Thymus (tissue), 11 donors: ENCODE data around the gene CIITA. TPM values are rescaled to one million over a fixed set of nuclear protein-coding genes. Genes with fewer than 3 reads are reported as not detected.
A peak's percentile ranks its signal among the peaks of the same experiment; 100 is the strongest.
"Not testable (repeated sequence)": the region's sequence is repeated elsewhere in the genome, so short reads cannot be mapped to it uniquely, and the experiment has no call there.

Experiments used
- DNase-seq, 9 donors: peaks; one replicate each; pipeline ENCODE4 v3.0.0-alpha.2; 2013; ENCODE audit warnings: low spot score in 9 of 9, low read depth in 6 of 9, missing footprints in 1 of 9
- H3K27ac ChIP-seq, 2 donors: one replicate each; pipeline ENCODE4 v1.5.1; 2013; ENCODE audit warnings: control low read depth in 1 of 2, low read depth in 1 of 2, low read length in 1 of 2, mild to moderate bottlenecking in 1 of 2, moderate library complexity in 1 of 2
- H3K27me3 ChIP-seq, 2 donors: one replicate each; pipeline ENCODE4 v1.5.1; 2013; ENCODE audit warnings: low read length in 1 of 2; ENCODE audit not compliant: control insufficient read depth in 2 of 2, insufficient read depth in 1 of 2
- H3K36me3 ChIP-seq, 2 donors: one replicate each; pipeline ENCODE4 v1.5.1; 2013; ENCODE audit warnings: low read length in 1 of 2, mild to moderate bottlenecking in 1 of 2, moderate library complexity in 1 of 2; ENCODE audit not compliant: control insufficient read depth in 2 of 2, insufficient read depth in 2 of 2
- H3K4me1 ChIP-seq, 2 donors: one replicate each; pipeline ENCODE4 v1.5.1; 2013; ENCODE audit warnings: low read length in 2 of 2; ENCODE audit not compliant: control insufficient read depth in 2 of 2, insufficient read depth in 2 of 2
- H3K4me3 ChIP-seq, 2 donors: one replicate each; pipeline ENCODE4 v1.5.1; 2013; ENCODE audit warnings: low read length in 2 of 2, control low read depth in 1 of 2, mild to moderate bottlenecking in 1 of 2
- H3K9me3 ChIP-seq, 2 donors: one replicate each; pipeline ENCODE4 v1.5.1; 2013; ENCODE audit warnings: low read length in 1 of 2, mild to moderate bottlenecking in 1 of 2; ENCODE audit not compliant: control insufficient read depth in 2 of 2, insufficient read depth in 1 of 2
- WGBS: extraction: QIAGEN DNeasy Blood & Tissue Kit; methylation state at CpG from one replicate; pipeline ENCODE4 v1.1.7; 2013; 5-methylcytosine and 5-hydroxymethylcytosine counted together
- polyA plus RNA-seq: library from polyadenylated mRNA; stranded (reverse); fragments of 200-250 nt; gene quantifications from one replicate; pipeline ENCODE4 v1.2.3, GENCODE V29; 2013
- total RNA-seq: library from RNA; stranded (reverse); fragments of 120-200 nt; gene quantifications from one replicate; pipeline ENCODE4 v1.2.4, GENCODE V29; 2013
- donor health status: healthy.

The CIITA gene
- total and polyA plus RNA-seq, 2 donors: 16.7 to 32.8 TPM

DNA sequence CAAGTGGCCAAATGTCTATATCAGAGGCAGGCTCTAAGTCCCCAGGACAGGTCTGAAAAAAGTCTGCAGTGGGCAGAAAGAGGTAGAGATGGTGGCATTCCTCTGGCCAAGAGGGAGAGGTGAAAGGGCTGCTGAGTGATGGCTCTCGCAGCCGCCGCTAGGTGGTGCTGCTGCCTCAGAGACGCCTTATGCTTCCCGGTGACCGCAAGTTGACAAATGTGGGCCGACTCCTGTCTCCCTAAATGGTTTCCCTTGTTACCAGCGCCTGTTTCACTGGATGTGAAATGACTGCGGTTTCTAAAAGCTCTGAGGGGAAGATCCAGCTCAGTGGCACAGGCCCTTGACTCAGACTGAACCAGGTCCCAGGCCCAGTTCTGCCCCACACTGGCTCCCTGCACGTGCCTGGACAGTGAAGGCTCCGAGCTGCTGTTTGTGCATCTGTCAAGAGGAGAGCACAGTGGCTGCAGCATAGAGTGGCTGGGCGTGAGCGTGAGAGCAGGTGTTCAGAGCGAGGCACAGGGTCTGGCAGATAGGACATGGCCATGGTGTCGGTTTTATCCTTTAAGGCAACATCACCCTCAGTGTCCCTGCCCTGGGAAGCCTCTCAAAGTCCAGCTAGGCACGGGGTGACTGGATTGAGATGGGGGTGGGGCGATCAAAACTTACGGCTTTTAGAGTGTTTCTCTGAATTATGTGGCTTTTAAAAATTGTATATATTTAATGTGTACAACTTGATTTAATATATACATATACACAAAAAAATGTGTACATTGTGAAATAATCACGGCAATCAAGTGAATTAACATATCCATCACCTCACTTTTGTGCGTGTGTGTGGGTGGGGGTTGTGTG is 87.3 kb downstream of the CIITA start:
- peak in 7 of 9 donors; percentile 61 to 88 (median 78) for DNase-seq
- no peaks in the 10 kb centered on the region for H3K9me3 ChIP-seq
- no peaks in the 10 kb centered on the region for H3K27me3 ChIP-seq
- WGBS: 52% methylated on average over 20 of the region's 20 CpGs
- H3K27ac ChIP-seq: peak overlapping the region in 1 of 2 donors; percentile 53
- peaks cover 36 to 58% of the 10 kb centered on the region in 2 donors for H3K36me3 ChIP-seq
- peaks cover 3 to 23% of the 10 kb centered on the region in 2 donors for H3K4me1 ChIP-seq
- H3K4me3 ChIP-seq: no peak overlapping the region

DNA sequence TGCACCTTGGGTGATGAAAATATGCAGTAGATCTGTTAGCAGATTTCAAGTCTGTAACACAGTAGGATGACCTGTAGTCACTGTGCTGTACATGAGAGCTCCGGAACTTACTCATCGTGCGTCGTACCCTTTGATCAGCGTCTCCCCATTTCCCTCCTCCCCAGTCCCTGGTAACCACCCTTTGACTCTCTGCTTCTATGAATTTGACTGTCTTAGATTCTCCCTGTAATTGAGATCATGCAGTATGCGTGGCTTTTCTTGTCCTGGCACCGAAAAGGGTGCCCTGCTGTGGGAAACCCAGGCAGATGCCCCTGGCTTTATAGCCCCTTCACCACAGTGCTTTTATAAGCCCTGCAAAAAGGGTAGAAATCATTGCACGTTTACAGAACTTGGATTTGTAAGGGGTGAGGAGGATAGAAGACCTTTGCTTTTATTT is 87.9 kb downstream of the CIITA start:
- Histone ChIP-seq H3K36me3 (peaks cover 38 to 62% of the 10 kb centered on the region in 2 donors), H3K27me3 (no peaks in the 10 kb centered on the region), H3K4me1 (peaks cover 3 to 23% of the 10 kb centered on the region in 2 donors), H3K27ac (no peak overlapping the region), H3K4me3 (no peak overlapping the region), H3K9me3 (no peaks in the 10 kb centered on the region)
- no peak for DNase-seq
- WGBS: 95% methylated on average over 8 of the region's 8 CpGs

DNA sequence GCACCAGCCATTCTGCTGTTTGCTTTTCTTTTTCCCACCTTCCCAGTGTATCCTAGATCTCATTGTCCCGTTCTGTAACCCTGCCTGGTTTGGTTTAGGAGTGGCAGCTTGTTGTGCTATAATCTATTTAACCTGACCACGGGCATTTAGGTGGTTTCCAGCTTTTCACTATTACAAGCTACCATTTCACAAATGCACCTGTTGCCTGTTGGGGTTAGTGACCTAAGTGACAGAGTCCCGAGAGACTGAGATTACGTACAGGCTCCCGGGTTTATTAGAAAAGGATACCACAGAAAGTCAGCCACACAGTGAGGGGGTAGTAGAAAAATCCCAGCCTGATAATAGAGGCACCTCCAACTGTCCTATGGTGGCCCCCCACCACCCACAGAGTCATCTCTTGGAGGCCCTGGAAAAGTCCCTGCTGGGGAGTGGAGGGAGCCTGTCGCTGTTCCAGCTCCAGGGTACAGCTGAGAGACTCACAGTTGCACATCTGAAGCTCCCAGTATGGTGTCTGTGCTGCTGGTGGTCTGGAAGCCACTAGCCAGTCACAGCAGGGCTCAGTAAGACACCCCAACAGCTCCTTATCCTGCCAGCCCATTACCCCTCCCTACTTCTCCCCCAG is 88.5 kb downstream of the CIITA start:
- Histone ChIP-seq H3K4me3 (no peak overlapping the region), H3K27me3 (no peaks in the 10 kb centered on the region), H3K36me3 (peaks cover 39 to 68% of the 10 kb centered on the region in 2 donors), H3K4me1 (peaks cover 3 to 23% of the 10 kb centered on the region in 2 donors), H3K27ac (peak overlapping the region in 1 of 2 donors; percentile 2), H3K9me3 (no peaks in the 10 kb centered on the region)
- 93% methylated on average over 6 of the region's 6 CpGs for WGBS
- no peak for DNase-seq

DNA sequence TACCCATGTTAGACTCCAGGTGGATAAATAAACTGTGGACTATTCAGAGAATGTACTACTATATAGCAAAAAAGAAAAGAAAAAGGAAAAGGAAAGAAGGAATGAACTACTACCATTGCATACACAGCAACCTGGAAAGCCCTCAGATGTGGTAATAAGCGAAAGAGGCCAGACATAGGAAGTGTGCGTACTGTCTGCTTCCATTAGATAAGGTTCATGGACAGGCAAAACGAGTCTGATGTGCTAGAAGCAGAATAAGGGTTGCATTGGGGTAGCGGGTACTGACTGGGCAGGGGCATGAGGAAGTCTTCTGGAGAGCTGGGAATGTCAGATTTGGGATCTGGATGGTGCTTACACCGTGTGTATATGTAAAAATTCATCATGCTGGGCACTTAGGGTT is 89.1 kb downstream of the CIITA start:
- H3K4me1 ChIP-seq: peaks cover 3 to 24% of the 10 kb centered on the region in 2 donors
- no peaks in the 10 kb centered on the region for H3K9me3 ChIP-seq
- 81% methylated on average over 5 of the region's 5 CpGs for WGBS
- no peak overlapping the region for H3K4me3 ChIP-seq
- no peak for DNase-seq
- peaks cover 39 to 74% of the 10 kb centered on the region in 2 donors for H3K36me3 ChIP-seq
- H3K27me3 ChIP-seq: no peaks in the 10 kb centered on the region
- no peak overlapping the region for H3K27ac ChIP-seq

DNA sequence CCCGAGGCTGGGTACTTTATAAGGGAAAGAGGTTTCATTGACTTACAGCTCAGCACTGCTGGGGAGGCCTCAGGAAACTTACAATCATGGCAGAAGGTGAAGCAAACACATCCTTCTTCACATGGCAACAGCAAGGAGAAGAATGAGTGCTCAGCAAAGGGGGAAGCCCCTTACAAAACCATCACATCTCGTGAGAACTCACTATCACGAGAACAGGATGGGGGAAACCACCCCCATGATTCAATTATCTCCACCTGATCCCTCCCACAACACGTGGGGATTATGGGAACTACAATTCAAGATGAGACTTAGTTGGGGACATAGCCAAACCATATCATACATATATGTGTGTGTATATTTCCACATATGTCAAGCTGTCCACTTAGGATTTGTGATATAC is 89.6 kb downstream of the CIITA start:
- not testable (repeated sequence) for H3K27me3 ChIP-seq, H3K4me3 ChIP-seq, DNase-seq, H3K27ac ChIP-seq, H3K9me3 ChIP-seq
- WGBS: 82% methylated on average over 4 of the region's 4 CpGs
- H3K4me1 ChIP-seq: peaks cover 4 to 29% of the 10 kb centered on the region in 2 donors
- H3K36me3 ChIP-seq: peaks cover 37 to 75% of the 10 kb centered on the region in 2 donors

DNA sequence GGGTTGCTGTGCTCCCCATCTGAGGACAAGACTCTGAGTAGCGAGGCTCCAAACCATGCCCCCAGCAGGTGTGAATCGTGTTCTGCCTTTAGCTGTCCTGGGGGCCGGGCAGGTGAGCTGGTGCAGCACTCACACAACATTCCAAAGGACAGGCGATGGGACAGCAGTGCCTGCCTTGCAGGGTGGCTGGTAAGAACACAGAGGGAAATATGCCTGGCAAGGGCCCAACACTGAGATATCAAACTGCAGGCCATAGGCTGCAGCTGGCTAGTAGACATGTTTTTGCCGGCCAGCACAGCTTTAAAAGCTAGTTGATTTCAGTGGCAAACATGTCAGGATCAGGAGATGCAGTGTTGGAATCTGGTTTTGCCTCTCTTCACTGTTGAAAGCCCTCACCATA is 91.0 kb downstream of the CIITA start:
- WGBS: 93% methylated on average over 5 of the region's 5 CpGs
- Histone ChIP-seq H3K4me1 (peaks cover 16 to 41% of the 10 kb centered on the region in 2 donors), H3K9me3 (no peaks in the 10 kb centered on the region), H3K4me3 (no peak overlapping the region), H3K36me3 (peaks cover 29 to 69% of the 10 kb centered on the region in 2 donors), H3K27ac (no peak overlapping the region), H3K27me3 (no peaks in the 10 kb centered on the region)
- DNase-seq: no peak

DNA sequence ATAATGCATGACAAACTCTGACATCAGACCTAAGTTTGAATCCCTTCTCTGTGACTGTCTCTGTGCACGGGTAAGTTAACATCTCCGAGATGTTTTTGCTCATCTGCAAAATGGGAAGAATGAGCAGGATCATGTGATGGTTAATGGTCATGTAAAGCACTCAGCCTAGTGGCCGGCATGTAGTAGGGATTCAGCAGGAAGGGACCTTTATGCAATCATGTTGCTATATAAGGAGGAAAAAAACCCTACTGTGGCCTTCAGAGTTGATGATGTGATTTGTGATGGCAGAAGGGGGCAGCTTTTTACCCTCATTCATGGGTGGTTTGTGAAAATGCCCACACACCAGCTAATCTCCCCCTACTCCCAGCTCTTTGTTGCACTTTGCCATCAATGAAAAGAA is 91.5 kb downstream of the CIITA start:
- Histone ChIP-seq H3K36me3 (peaks cover 28 to 69% of the 10 kb centered on the region in 2 donors), H3K4me3 (no peak overlapping the region), H3K27me3 (no peaks in the 10 kb centered on the region), H3K27ac (no peak overlapping the region), H3K4me1 (peaks cover 21 to 47% of the 10 kb centered on the region in 2 donors), H3K9me3 (no peaks in the 10 kb centered on the region)
- 96% methylated on average over 3 of the region's 3 CpGs for WGBS
- no peak for DNase-seq

DNA sequence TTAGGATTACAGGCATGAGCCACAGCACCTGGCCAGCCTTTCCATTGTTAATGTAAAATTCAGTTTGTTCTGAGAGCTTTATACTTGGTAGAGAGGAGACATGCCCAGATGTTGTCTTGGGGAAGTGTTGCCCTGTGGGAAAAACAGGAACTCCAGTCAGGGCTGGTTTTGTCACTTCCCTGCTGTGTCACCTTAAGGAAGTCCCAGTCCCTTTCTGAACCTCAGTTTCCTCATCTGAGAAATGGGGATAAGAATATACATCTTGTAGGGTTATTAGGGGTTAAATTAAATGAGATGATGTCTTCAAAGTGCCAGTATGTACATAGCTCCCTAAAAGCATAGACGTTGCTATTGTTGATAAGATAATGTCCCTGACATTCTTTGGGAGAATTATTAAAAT is 92.6 kb downstream of the CIITA start:
- Histone ChIP-seq H3K4me3 (no peak overlapping the region), H3K4me1 (peaks cover 17 to 40% of the 10 kb centered on the region in 2 donors), H3K9me3 (no peaks in the 10 kb centered on the region), H3K27me3 (no peaks in the 10 kb centered on the region), H3K36me3 (peaks cover 25 to 64% of the 10 kb centered on the region in 2 donors), H3K27ac (no peak overlapping the region)
- no peak for DNase-seq
- 97% methylated on average over 1 of the region's 1 CpG for WGBS

DNA sequence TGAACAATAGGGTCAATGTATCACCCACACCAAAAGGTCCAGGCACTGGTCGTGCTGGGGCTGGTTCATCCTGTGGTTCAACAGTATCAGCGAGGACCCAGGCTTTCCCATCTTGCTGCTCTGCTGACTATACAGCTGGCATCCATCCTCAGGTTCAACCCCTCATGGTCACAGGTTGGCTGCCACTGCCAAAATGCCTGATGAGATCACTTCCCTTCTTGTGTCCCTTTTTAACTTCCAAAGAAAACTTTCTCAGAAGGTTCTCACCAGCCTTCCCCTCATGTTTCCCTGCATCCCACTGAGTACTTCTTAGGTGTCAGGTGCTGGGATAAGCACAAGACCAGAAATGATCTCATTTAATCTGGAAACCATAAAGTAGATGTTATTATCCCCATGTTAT is 93.1 kb downstream of the CIITA start:
- Histone ChIP-seq H3K36me3 (peaks cover 22 to 64% of the 10 kb centered on the region in 2 donors), H3K4me3 (no peak overlapping the region), H3K27ac (no peak overlapping the region), H3K4me1 (peaks cover 17 to 36% of the 10 kb centered on the region in 2 donors), H3K9me3 (no peaks in the 10 kb centered on the region), H3K27me3 (no peaks in the 10 kb centered on the region)
- WGBS: 96% methylated on average over 2 of the region's 2 CpGs
- no peak for DNase-seq
